A549 (cell line): Measurements from ENCODE around the gene TCF23. TPM values are rescaled to one million over a fixed set of nuclear protein-coding genes. Genes with fewer than 3 reads are reported as not detected.

ENCODE experiments used
- CBX2 ChIP-seq: fragments of 200-600 bp; sonication (generic); IDR thresholded peaks from 2 replicates; pipeline ENCODE4 v1.6.1; 2016; ENCODE audit warnings: low read depth, mild to moderate bottlenecking, borderline replicate concordance
- CBX8 ChIP-seq: fragments of 200-600 bp; sonication (generic); IDR thresholded peaks from 2 replicates; pipeline ENCODE4 v1.6.1; 2016
- CEBPB ChIP-seq, 2 experiments: fragments of >200 bp in 1 of 2; sonication (Bioruptor Twin) in 1 of 2; formaldehyde crosslinking in 1 of 2; IDR thresholded peaks; 2 replicates each; pipeline ENCODE4 v1.6.1; 2012 to 2016
- CHD2 ChIP-seq: fragments of 150-350 bp; IDR thresholded peaks from 2 replicates; pipeline ENCODE4 v1.6.1; 2014; ENCODE audit warnings: low read length; ENCODE audit not compliant: partially characterized antibody
- CHD4 ChIP-seq: fragments of 200-600 bp; sonication (generic); IDR thresholded peaks from 2 replicates; pipeline ENCODE4 v1.6.1; 2016; ENCODE audit warnings: antibody characterized with exemption, mild to moderate bottlenecking, borderline replicate concordance
- ELK1 ChIP-seq: fragments of 150-350 bp; IDR thresholded peaks from 2 replicates; pipeline ENCODE4 v1.6.1; 2014; ENCODE audit warnings: low read depth, mild to moderate bottlenecking, low read length
- EP300 ChIP-seq, 2 experiments: fragments of >200 bp; sonication (Bioruptor Twin); formaldehyde crosslinking; IDR thresholded peaks; 2 replicates in 1 of 2; 3 replicates in 1 of 2; pipeline ENCODE4 v1.6.1; 2016 to 2017
- FOSB ChIP-seq: fragments of 250-450 bp; sonication (Bioruptor Pico); IDR thresholded peaks from 2 replicates; pipeline ENCODE4 v1.5.0; 2020; ENCODE audit warnings: mild to moderate bottlenecking, moderate library complexity
- FOSL2 ChIP-seq, 2 experiments: fragments of 450-650 bp in 1 of 2; fragments of >200 bp in 1 of 2; sonication (Bioruptor Twin) in 1 of 2; formaldehyde crosslinking; IDR thresholded peaks; 2 replicates each; pipeline versions ENCODE4 v1.5.0 to v1.6.1; 2016 to 2020; ENCODE audit warnings: mild to moderate bottlenecking in 1 of 2, moderate library complexity in 1 of 2
- FOXS1 ChIP-seq: fragments of 250-450 bp; sonication (Bioruptor Pico); IDR thresholded peaks from 2 replicates; pipeline ENCODE4 v1.5.0; 2020; ENCODE audit warnings: mild to moderate bottlenecking, moderate library complexity
- HDAC2 ChIP-seq: fragments of 200-600 bp; sonication (generic); IDR thresholded peaks from 2 replicates; pipeline ENCODE4 v1.6.1; 2016
- HEYL ChIP-seq: fragments of 250-450 bp; sonication (Bioruptor Pico); IDR thresholded peaks from 2 replicates; pipeline ENCODE4 v1.8.0; 2021; ENCODE audit warnings: mild to moderate bottlenecking, moderate library complexity
- HMGXB4 ChIP-seq: fragments of 250-450 bp; sonication (Bioruptor Pico); IDR thresholded peaks from 2 replicates; pipeline ENCODE4 v1.5.0; 2021; ENCODE audit warnings: mild to moderate bottlenecking, moderate library complexity, borderline replicate concordance
- HOXA7 ChIP-seq: fragments of 250-450 bp; sonication (Bioruptor Pico); IDR thresholded peaks from 2 replicates; pipeline ENCODE4 v1.5.0; 2020; ENCODE audit warnings: mild to moderate bottlenecking, moderate library complexity
- JUNB ChIP-seq: fragments of >200 bp; sonication (Bioruptor Twin); formaldehyde crosslinking; IDR thresholded peaks from 2 replicates; pipeline ENCODE4 v1.6.1; 2016
- KDM5A ChIP-seq: fragments of 200-600 bp; sonication (generic); IDR thresholded peaks from 2 replicates; pipeline ENCODE4 v1.6.1; 2016; ENCODE audit warnings: antibody characterized with exemption, mild to moderate bottlenecking
- MAZ ChIP-seq: fragments of 150-350 bp; IDR thresholded peaks from 2 replicates; pipeline ENCODE4 v1.6.1; 2014; ENCODE audit warnings: antibody characterized with exemption, low read depth, low read length, borderline replicate concordance
- MYC ChIP-seq: IDR thresholded peaks from 2 replicates; pipeline ENCODE4 v1.6.1; 2012; ENCODE audit warnings: mild to moderate bottlenecking, inconsistent platforms, low read length, improper control_type of control experiment, borderline replicate concordance
- NPAS2 ChIP-seq: fragments of 250-450 bp; sonication (Bioruptor Pico); IDR thresholded peaks from 2 replicates; pipeline ENCODE4 v1.8.0; 2022; ENCODE audit warnings: mild to moderate bottlenecking, moderate library complexity, borderline replicate concordance
- PHF8 ChIP-seq: fragments of 200-600 bp; sonication (generic); IDR thresholded peaks from 2 replicates; pipeline ENCODE4 v1.6.1; 2016; ENCODE audit warnings: low read depth, mild to moderate bottlenecking, antibody characterized with exemption, moderate library complexity, borderline replicate concordance
- POLR2AphosphoS2 ChIP-seq: conservative IDR thresholded peaks from 2 replicates; pipeline ENCODE4 v1.6.1; 2012; ENCODE audit warnings: low read length, improper control_type of control experiment, inconsistent platforms
- RARB ChIP-seq: fragments of 250-450 bp; sonication (Bioruptor Pico); IDR thresholded peaks from 2 replicates; pipeline ENCODE4 v1.8.0; 2021; ENCODE audit warnings: mild to moderate bottlenecking, moderate library complexity
- RCOR1 ChIP-seq: fragments of 150-350 bp; IDR thresholded peaks from 2 replicates; pipeline ENCODE4 v1.6.1; 2014; ENCODE audit warnings: antibody characterized with exemption, low read length, low read depth
- RFX5 ChIP-seq: fragments of 450-650 bp; IDR thresholded peaks from 2 replicates; pipeline ENCODE4 v1.7.1; 2014; ENCODE audit warnings: antibody characterized with exemption, mild to moderate bottlenecking, moderate library complexity
- RNF2 ChIP-seq: fragments of 200-600 bp; sonication (generic); IDR thresholded peaks from 2 replicates; pipeline ENCODE4 v1.6.1; 2016; ENCODE audit warnings: low read depth, mild to moderate bottlenecking, antibody characterized with exemption, moderate library complexity, borderline replicate concordance
- SMC3 ChIP-seq: fragments of >200 bp; sonication (Bioruptor Twin); formaldehyde crosslinking; IDR thresholded peaks from 3 replicates; pipeline ENCODE4 v1.6.1; 2018; ENCODE audit warnings: inconsistent platforms
- TP53 ChIP-seq: fragments of 250-450 bp; sonication (Bioruptor Pico); IDR thresholded peaks from 2 replicates; pipeline ENCODE4 v1.5.0; 2021; ENCODE audit warnings: mild to moderate bottlenecking, moderate library complexity
- USF2 ChIP-seq: fragments of 450-650 bp; IDR thresholded peaks from 2 replicates; pipeline ENCODE4 v1.6.1; 2014; ENCODE audit warnings: antibody characterized with exemption
- ZC3H11A ChIP-seq: fragments of 450-650 bp; IDR thresholded peaks from 2 replicates; pipeline ENCODE4 v1.6.1; 2014; ENCODE audit warnings: antibody characterized with exemption, mild to moderate bottlenecking
- ZNF302 ChIP-seq: fragments of 250-450 bp; sonication (Bioruptor Pico); IDR thresholded peaks from 2 replicates; pipeline ENCODE4 v1.9.0; 2021; ENCODE audit warnings: inconsistent platforms, mild to moderate bottlenecking, moderate library complexity
- ZSCAN20 ChIP-seq: fragments of 250-450 bp; sonication (Bioruptor Pico); IDR thresholded peaks from 2 replicates; pipeline ENCODE4 v1.8.0; 2022; ENCODE audit warnings: mild to moderate bottlenecking, moderate library complexity
- polyA plus RNA-seq, 4 experiments: library from polyadenylated mRNA; depleted of rRNA in 3 of 4; stranded (reverse); fragments of >200 nt; fragmentation: RNase III in 1 of 4; extraction: RNeasy Plus Mini Kit Qiagen cat#74134 plus additional on column Dnase treatment in 1 of 4; gene quantifications; 2 replicates in 3 of 4; 3 replicates in 1 of 4; pipeline ENCODE4 v1.2.3, GENCODE V29; 2011 to 2017
- TF ChIP-seq, protein P1 (sequence below): fragments of 200-600 bp; sonication (generic); IDR thresholded peaks from 2 replicates; pipeline ENCODE4 v1.6.1; 2016; ENCODE audit warnings: antibody characterized with exemption, mild to moderate bottlenecking, moderate library complexity
- TF ChIP-seq, protein P2 (sequence below): IDR thresholded peaks from 2 replicates; pipeline ENCODE4 v1.6.1; 2012
- TF ChIP-seq, protein P3 (sequence below): IDR thresholded peaks from 2 replicates; pipeline ENCODE4 v1.6.1; 2012; ENCODE audit warnings: low read depth, borderline replicate concordance

TCF23 gene
- polyA plus RNA-seq, 2 of the 4 experiments (the other 2 are of a cell fraction), result not detected

- TF ChIP-seq ELK1, result no peak
- TF ChIP-seq FOSB (CRISPR knock-in tag), result no peak
- TF ChIP-seq, protein P1, sequence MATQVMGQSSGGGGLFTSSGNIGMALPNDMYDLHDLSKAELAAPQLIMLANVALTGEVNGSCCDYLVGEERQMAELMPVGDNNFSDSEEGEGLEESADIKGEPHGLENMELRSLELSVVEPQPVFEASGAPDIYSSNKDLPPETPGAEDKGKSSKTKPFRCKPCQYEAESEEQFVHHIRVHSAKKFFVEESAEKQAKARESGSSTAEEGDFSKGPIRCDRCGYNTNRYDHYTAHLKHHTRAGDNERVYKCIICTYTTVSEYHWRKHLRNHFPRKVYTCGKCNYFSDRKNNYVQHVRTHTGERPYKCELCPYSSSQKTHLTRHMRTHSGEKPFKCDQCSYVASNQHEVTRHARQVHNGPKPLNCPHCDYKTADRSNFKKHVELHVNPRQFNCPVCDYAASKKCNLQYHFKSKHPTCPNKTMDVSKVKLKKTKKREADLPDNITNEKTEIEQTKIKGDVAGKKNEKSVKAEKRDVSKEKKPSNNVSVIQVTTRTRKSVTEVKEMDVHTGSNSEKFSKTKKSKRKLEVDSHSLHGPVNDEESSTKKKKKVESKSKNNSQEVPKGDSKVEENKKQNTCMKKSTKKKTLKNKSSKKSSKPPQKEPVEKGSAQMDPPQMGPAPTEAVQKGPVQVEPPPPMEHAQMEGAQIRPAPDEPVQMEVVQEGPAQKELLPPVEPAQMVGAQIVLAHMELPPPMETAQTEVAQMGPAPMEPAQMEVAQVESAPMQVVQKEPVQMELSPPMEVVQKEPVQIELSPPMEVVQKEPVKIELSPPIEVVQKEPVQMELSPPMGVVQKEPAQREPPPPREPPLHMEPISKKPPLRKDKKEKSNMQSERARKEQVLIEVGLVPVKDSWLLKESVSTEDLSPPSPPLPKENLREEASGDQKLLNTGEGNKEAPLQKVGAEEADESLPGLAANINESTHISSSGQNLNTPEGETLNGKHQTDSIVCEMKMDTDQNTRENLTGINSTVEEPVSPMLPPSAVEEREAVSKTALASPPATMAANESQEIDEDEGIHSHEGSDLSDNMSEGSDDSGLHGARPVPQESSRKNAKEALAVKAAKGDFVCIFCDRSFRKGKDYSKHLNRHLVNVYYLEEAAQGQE, result no peak
- TF ChIP-seq RNF2, result no peak
- TF ChIP-seq ZSCAN20 (CRISPR knock-in tag), result no peak
- no peak for TF ChIP-seq CEBPB (IDR thresholded peaks at IDR 0.05)
- TF ChIP-seq USF2, result no peak
- TF ChIP-seq, protein P2, sequence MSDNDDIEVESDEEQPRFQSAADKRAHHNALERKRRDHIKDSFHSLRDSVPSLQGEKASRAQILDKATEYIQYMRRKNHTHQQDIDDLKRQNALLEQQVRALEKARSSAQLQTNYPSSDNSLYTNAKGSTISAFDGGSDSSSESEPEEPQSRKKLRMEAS, result peak; percentile 56
- no peak for TF ChIP-seq FOXS1
- no peak for TF ChIP-seq ZC3H11A
- TF ChIP-seq FOSL2 (IDR thresholded peaks at IDR 0.05), result no peak
- TF ChIP-seq FOSL2 (CRISPR knock-in tag; IDR thresholded peaks at IDR 0.05), result no peak
- peak; percentile 64; the same call in 1 of the 2 replicates for TF ChIP-seq PHF8
- TF ChIP-seq HOXA7, result no peak
- TF ChIP-seq CHD2, result no peak
- 0 out of 2 replicates have a peak, but pooled peaks have one; percentile 40 for TF ChIP-seq KDM5A
- TF ChIP-seq MAZ, result no peak
- TF ChIP-seq EP300 (IDR thresholded peaks at IDR 0.05), result no peak
- no peak for TF ChIP-seq HMGXB4 (CRISPR knock-in tag)
- TF ChIP-seq RFX5, result no peak
- TF ChIP-seq ZNF302 (CRISPR knock-in tag), result no peak
- no peak for TF ChIP-seq TP53 (CRISPR knock-in tag)
- no peak for TF ChIP-seq SMC3
- no peak for TF ChIP-seq POLR2AphosphoS2
- no peak for TF ChIP-seq NPAS2 (CRISPR knock-in tag)
- TF ChIP-seq CBX2, result no peak
- no peak for TF ChIP-seq JUNB
- no peak for TF ChIP-seq CBX8
- no peak for TF ChIP-seq CHD4
- no peak for TF ChIP-seq HEYL (CRISPR knock-in tag)
- no peak for TF ChIP-seq RARB (CRISPR knock-in tag)
- TF ChIP-seq, protein P3, sequence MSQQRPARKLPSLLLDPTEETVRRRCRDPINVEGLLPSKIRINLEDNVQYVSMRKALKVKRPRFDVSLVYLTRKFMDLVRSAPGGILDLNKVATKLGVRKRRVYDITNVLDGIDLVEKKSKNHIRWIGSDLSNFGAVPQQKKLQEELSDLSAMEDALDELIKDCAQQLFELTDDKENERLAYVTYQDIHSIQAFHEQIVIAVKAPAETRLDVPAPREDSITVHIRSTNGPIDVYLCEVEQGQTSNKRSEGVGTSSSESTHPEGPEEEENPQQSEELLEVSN, result no peak
- TF ChIP-seq MYC, result no peak
- no peak for TF ChIP-seq RCOR1
- no peak for TF ChIP-seq HDAC2
Measured at GRCh38 chr2:27133905-27134780, 14.7 kb upstream of the TCF23 start, which contains the start of gene PREB (continued).
